Measurements from ENCODE around the gene ARID5A. TPM values are rescaled to one million over a fixed set of nuclear protein-coding genes. Genes with fewer than 3 reads are reported as not detected.

Gene ARID5A
- total RNA-seq, 2 experiments from 2014 or later = 326 to 342 TPM

DNA sequence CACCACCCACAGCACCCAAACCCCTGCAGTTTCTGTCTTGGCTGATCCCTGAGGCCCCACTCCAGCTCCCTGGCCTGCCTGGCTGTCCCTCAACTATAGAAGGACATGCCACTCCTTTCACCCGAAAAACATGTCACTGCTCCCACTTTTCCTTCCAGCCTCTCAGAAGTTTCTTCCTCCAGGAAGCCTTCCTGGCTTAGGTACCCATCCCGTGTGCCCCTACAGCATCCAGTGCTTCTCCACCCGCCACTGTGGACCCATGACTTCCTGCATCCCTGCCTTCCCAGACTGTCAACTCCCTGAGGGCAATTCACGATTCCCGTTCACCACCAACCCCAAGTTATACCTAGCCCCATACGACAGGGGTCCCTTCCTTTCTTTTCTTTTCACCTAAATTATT lies 21.5 kb downstream of the ARID5A start:
- Mint-ChIP-seq H3K27me3 (no peaks in the 10 kb centered on the region), H3K4me1 (ENCODE audit: low read depth) (peaks cover 25% of the 10 kb centered on the region), H3K36me3 (ENCODE audit: low read depth) (peaks cover 3% of the 10 kb centered on the region), H3K4me3 (no peak overlapping the region), H3K9me3 (no peaks in the 10 kb centered on the region), H3K27ac (no peak overlapping the region)
- no peaks in the 10 kb centered on the region for H3K9me3 ChIP-seq (ENCODE audit: control insufficient read depth in 1 of 2, insufficient read depth in 1 of 2, low read length in 2 of 2)
- no peak overlapping the region for H3K27ac ChIP-seq (ENCODE audit: low read depth in 1 of 2, low read length in 2 of 2)
- ATAC-seq (ENCODE audit: poor library complexity) = no peak
- H3K4me3 ChIP-seq (ENCODE audit: low read length) = no peak overlapping the region
- POLR2A ChIA-PET = interaction anchor here (1.8 kb wide), 1 partner anchor 20 kb away, joined by 6 read pairs; no protein-coding TSS in a partner anchor
- no peak for DNase-seq
- H3K36me3 ChIP-seq (ENCODE audit: insufficient read depth, low read length) = peaks cover 1% of the 10 kb centered on the region
- intact Hi-C loops (cut with DNase I, micrococcal nuclease) = no loop called here
- TF ChIP-seq, protein P1, sequence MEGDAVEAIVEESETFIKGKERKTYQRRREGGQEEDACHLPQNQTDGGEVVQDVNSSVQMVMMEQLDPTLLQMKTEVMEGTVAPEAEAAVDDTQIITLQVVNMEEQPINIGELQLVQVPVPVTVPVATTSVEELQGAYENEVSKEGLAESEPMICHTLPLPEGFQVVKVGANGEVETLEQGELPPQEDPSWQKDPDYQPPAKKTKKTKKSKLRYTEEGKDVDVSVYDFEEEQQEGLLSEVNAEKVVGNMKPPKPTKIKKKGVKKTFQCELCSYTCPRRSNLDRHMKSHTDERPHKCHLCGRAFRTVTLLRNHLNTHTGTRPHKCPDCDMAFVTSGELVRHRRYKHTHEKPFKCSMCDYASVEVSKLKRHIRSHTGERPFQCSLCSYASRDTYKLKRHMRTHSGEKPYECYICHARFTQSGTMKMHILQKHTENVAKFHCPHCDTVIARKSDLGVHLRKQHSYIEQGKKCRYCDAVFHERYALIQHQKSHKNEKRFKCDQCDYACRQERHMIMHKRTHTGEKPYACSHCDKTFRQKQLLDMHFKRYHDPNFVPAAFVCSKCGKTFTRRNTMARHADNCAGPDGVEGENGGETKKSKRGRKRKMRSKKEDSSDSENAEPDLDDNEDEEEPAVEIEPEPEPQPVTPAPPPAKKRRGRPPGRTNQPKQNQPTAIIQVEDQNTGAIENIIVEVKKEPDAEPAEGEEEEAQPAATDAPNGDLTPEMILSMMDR (IDR thresholded peaks at IDR 0.05) = no peak
- CTCF ChIA-PET = interaction anchor here (1.9 kb wide), 1 partner anchor 30 kb away, joined by 4 read pairs; no protein-coding TSS in a partner anchor
- no peaks in the 10 kb centered on the region for H3K27me3 ChIP-seq (ENCODE audit: control insufficient read depth in 1 of 2, insufficient read depth in 2 of 2, low read length in 2 of 2)
- peaks cover 17% of the 10 kb centered on the region for H3K4me1 ChIP-seq (ENCODE audit: insufficient read depth, low read length)

DNA sequence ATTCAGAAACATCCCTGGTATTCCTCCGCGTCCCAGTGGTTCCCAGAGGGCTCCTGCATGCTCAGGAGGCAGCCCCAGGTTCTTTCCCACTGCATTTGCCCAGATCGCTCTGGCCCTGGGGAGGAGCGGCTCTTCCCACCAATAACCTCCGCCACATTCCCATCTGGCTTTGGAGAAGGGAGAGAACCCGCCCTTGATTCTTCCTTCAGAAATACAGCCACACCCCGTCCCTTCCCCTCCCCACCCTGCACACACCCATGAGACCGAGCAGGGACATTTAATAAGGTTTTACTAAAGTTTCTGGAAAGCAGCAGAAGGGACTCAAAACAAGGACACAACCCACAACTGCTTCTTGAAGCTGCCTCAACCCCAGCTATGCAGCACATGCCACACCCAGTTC lies 21.9 kb downstream of the ARID5A start:
- Mint-ChIP-seq H3K36me3 (ENCODE audit: low read depth) (no peaks in the 10 kb centered on the region), H3K4me3 (no peak overlapping the region), H3K4me1 (ENCODE audit: low read depth) (peaks cover 20% of the 10 kb centered on the region), H3K27ac (no peak overlapping the region), H3K27me3 (no peaks in the 10 kb centered on the region), H3K9me3 (no peaks in the 10 kb centered on the region)
- no peak overlapping the region for H3K27ac ChIP-seq (ENCODE audit: low read depth in 1 of 2, low read length in 2 of 2)
- TF ChIP-seq, protein P1 (IDR thresholded peaks at IDR 0.05) = no peak
- DNase-seq (no peak), ATAC-seq (ENCODE audit: poor library complexity) (no peak)
- CTCF ChIA-PET = no interaction called here
- no peak overlapping the region for H3K4me3 ChIP-seq (ENCODE audit: low read length)
- H3K4me1 ChIP-seq (ENCODE audit: insufficient read depth, low read length) = peaks cover 15% of the 10 kb centered on the region
- POLR2A ChIA-PET = no interaction called here
- no peaks in the 10 kb centered on the region for H3K27me3 ChIP-seq (ENCODE audit: control insufficient read depth in 1 of 2, insufficient read depth in 2 of 2, low read length in 2 of 2)
- no peaks in the 10 kb centered on the region for H3K36me3 ChIP-seq (ENCODE audit: insufficient read depth, low read length)
- no peaks in the 10 kb centered on the region for H3K9me3 ChIP-seq (ENCODE audit: control insufficient read depth in 1 of 2, insufficient read depth in 1 of 2, low read length in 2 of 2)
- intact Hi-C loops (cut with DNase I, micrococcal nuclease) = no loop called here

DNA sequence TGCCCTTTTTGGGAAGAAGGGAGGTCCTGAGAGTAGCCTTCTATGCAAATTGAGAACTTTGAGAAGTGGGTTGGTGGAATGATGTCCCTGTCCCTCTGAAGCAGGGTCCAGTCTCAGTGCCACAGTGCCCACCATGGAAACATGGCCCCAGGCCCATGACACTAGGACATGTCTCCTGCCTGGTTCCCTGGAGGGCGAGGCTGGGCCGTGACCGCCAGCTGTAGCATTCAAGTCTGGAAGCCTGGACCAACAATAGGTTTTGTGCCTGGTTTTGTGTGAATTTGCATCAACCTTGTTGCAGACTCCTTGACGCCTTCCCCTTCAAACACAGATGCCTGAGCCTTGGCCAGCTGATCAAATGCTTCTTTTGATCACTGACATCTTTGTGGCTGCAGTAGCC lies 27.5 kb downstream of the ARID5A start:
- TF ChIP-seq, protein P1 (IDR thresholded peaks at IDR 0.05) = no peak
- Histone ChIP-seq H3K9me3 (ENCODE audit: control insufficient read depth in 1 of 2, insufficient read depth in 1 of 2, low read length in 2 of 2) (no peaks in the 10 kb centered on the region), H3K27me3 (ENCODE audit: control insufficient read depth in 1 of 2, insufficient read depth in 2 of 2, low read length in 2 of 2) (no peaks in the 10 kb centered on the region), H3K27ac (ENCODE audit: low read depth in 1 of 2, low read length in 2 of 2) (no peak overlapping the region), H3K4me1 (ENCODE audit: insufficient read depth, low read length) (no peaks in the 10 kb centered on the region), H3K36me3 (ENCODE audit: insufficient read depth, low read length) (no peaks in the 10 kb centered on the region), H3K4me3 (ENCODE audit: low read length) (no peak overlapping the region)
- H3K4me3 Mint-ChIP-seq = no peak overlapping the region
- DNase-seq (no peak), ATAC-seq (ENCODE audit: poor library complexity) (no peak)
- no peak overlapping the region for H3K27ac Mint-ChIP-seq
- no peaks in the 10 kb centered on the region for H3K4me1 Mint-ChIP-seq (ENCODE audit: low read depth)
- ChIA-PET POLR2A (no interaction called here), CTCF (no interaction called here)
- H3K27me3 Mint-ChIP-seq = no peaks in the 10 kb centered on the region
- intact Hi-C loops (cut with DNase I, micrococcal nuclease) = no loop called here
- no peaks in the 10 kb centered on the region for H3K36me3 Mint-ChIP-seq (ENCODE audit: low read depth)
- H3K9me3 Mint-ChIP-seq = no peaks in the 10 kb centered on the region

All from CD4-positive, alpha-beta T cell (primary cell).